ENCODE results near the gene OR2A5. TPM values are rescaled to one million over a fixed set of nuclear protein-coding genes. Genes with fewer than 3 reads are reported as not detected.

The OR2A5 gene
- total and polyA plus RNA-seq, 9 of the 15 experiments (the other 6 are each of a cell fraction or from before 2014, with no cell fraction given) = not detected

- peak in 1 of 3 experiments; percentile 62; a peak in 3 of 6 replicates for TF ChIP-seq CTCF (IDR thresholded peaks at IDR 0.05 in 2 of 3, conservative IDR thresholded peaks at IDR 0.05 in 1 of 3; ENCODE audit: insufficient read depth in 2 of 3, low read depth in 1 of 3, low read length in 3 of 3)
These were observed 21.7 kb upstream of the OR2A5 start (continued) for GRCh38 chr7:144027070-144027469.

GRCh38 chr7:144027974-144028373 is 20.8 kb upstream of the OR2A5 start:
- Histone ChIP-seq H3K4me1 (replicated peaks in 1 of 2; ENCODE audit: control insufficient read depth in 2 of 2, insufficient read depth in 2 of 2, low read length in 2 of 2) (no peaks in the 10 kb centered on the region), H2AFZ (ENCODE audit: low read depth, low read length) (no peak overlapping the region), H4K20me1 (replicated peaks; ENCODE audit: control insufficient read depth, insufficient read depth, low read length) (no peaks in the 10 kb centered on the region), H3K4me2 (ENCODE audit: insufficient read depth, low read length) (no peak overlapping the region), H3K36me3 (ENCODE audit: control insufficient read depth, insufficient read depth, low read length) (no peaks in the 10 kb centered on the region), H3K27ac (ENCODE audit: extremely low read depth, low read depth, low read length) (no peak overlapping the region), H3K9ac (ENCODE audit: insufficient read depth in 1 of 2, low read depth in 2 of 2, low read length in 2 of 2) (no peak overlapping the region), H3K9me3 (replicated peaks; ENCODE audit: control insufficient read depth, insufficient read depth, low read depth, low read length) (no peaks in the 10 kb centered on the region), H3K4me3 (no peak overlapping the region), H3K27me3 (ENCODE audit: control insufficient read depth in 2 of 2, insufficient read depth in 2 of 2, low read length in 2 of 2) (peaks cover 0 to 3% of the 10 kb centered on the region in 2 experiments; a peak in 2 of 5 replicates), H3K9me1 (ENCODE audit: control insufficient read depth, insufficient read depth, low read length) (no peaks in the 10 kb centered on the region), H3K79me2 (ENCODE audit: control insufficient read depth, insufficient read depth, low read length) (no peaks in the 10 kb centered on the region)
- no peak for FAIRE-seq
- in situ Hi-C loops (cut with MboI) = no loop called here
- WGBS (ENCODE audit: insufficient coverage, low coverage, missing lambda C conversion rate) = 0% methylated on average over 1 of the region's 1 CpG
- ChIA-PET CTCF (ENCODE audit: low intra/inter-chr PET ratio) (no interaction called here), POLR2A (no interaction called here)
- BruUV-seq (replicated peaks) = no TSS peak
- TF ChIP-seq ZKSCAN8 (CRISPR knock-in tag; IDR thresholded peaks at IDR 0.05) (no peak), MXD1 (CRISPR knock-in tag; IDR thresholded peaks at IDR 0.05; ENCODE audit: borderline replicate concordance, poor library complexity, severe bottlenecking) (no peak), HMG20B (CRISPR knock-in tag; IDR thresholded peaks at IDR 0.05) (no peak)
- intact Hi-C loops (cut with micrococcal nuclease) = loop anchor here (5.0 kb wide), 1 partner anchor 131 kb away; no protein-coding TSS in a partner anchor
- no peak for ATAC-seq
- no peak for DNase-seq (ENCODE audit: extremely low read depth in 1 of 4, low spot score in 3 of 4)

All from K562 (cell line).